Activated naive CD4-positive, alpha-beta T cell treated with Interleukin-2 at 50 U/mL for 16 hours (primary cell): ENCODE measurements around the gene PDE6D.

Experiments
- DNase-seq: peaks from one replicate; pipeline ENCODE4 v3.0.0-alpha.2; 2020

PDE6D gene

DNA sequence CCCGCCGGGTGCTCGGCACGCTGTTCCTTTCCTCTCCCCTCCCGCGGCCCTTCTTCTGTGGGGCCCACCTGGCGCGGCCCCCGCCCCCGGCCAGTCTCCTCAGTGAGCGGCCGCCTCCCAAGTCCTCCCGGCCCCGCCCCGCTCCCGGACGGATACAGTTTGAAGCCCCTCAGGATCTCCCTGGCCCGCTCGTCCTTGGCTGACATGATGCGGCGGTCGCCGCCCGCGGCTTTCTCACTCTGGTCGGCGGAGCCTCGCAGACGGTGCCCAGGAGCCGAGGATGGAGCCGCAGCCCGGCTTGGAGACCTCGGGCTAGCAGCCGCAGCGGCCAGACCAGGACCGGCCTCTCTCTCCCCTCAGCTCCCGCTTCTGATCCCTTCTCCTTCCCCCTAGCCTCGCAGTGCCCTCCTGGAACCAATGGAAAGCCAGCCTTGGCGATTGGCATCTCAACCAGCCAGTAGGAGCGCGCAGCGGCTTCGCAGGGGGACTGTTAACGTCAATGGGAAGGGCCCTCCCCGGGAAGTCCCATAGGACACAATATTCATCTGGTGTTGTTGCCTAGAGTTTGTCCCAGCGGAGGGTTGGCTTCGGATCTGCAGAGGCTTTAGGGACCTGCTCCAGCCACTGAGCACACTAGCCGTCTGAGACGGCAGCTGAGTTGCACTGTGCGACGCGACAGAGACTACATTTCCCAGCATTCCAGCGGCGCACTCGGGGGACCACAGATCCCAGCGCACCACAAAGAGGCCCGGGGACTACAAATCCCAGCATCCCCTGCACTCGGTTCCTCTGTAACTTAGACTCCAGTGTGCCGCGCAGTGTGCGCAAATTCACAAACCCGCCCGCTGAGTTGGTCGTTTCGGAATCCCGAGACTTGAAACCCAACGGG is at the start of gene PDE6D:
Gene PDE6D, minus strand, starts transcription at position 374 of the 889 bp plus-strand sequence. Its CDS starts 168 bp downstream, at position 206.
- peak; percentile 98 for DNase-seq

DNA sequence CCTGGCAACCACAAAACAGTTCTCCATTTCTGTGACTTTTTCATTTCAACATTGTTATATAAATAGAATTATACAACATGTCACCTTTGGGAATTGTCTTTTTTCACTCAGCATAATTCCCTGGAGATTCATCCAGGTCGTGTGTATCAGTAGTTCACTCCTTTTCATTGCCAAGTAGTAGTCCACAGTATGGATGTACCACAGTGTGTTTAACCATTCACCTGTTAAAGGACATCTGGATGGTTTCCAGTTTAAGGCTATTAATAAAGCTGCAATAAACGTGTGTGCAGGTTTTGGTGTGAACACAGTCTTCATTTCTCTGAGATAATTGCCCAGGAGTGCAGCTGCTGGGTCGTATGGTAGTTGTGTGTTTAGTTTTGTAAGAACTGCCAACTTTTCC is 40.8 kb upstream of the PDE6D start:
- no peak for DNase-seq

DNA sequence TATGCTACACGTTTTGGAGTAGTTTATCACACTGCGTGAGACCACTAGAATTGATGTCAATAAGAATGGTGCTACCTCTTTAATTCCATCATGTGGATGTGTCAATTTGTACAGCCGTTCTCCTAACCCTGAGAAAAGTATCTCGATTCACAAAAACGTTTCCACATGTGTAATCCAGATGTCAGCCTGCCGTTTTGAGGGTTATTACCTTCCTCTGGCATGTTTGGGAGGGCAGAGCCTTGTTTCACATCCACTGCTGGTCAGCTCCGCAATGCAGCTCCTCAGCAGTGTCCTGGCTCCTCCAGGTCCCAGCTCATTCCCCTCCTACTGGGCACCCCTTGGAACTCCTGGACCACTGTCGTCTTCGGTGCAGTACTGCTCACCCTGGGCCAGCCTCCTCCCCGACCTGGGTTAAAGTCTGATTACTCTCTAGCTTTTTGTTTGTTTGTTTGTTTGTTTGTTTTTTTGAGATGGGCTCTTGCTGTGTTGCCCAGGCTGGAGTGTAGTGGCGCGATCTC is 39.8 kb upstream of the PDE6D start:
- DNase-seq, result no peak

DNA sequence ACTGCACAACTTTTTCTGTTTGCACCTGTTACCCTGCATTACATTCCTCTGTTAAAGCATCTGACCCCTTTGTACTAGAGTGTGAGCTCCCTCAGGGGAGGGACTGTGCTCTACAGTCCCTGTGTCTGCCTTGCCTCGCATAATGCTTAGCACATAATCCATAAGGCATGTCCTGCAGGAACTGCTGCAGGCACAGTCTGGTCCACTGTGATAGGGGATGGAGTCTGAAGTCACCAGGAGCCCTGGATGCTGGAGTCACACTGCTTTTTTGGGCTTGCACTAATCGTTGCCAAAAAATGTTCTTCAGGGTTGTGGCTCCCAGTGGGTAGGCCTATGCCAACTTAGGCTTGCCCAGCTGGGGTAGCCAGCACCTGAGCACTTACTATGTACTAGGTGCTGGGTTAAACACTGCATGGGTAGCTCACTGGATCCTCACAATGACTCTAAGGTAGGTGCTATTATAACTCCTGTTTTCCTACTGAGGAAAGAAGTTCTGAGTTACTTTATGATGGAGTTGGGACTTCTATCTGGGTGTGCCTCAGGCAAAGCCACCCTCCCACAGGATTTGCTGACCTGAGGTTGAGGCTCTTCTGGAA is 38.5 kb upstream of the PDE6D start:
- no peak for DNase-seq

DNA sequence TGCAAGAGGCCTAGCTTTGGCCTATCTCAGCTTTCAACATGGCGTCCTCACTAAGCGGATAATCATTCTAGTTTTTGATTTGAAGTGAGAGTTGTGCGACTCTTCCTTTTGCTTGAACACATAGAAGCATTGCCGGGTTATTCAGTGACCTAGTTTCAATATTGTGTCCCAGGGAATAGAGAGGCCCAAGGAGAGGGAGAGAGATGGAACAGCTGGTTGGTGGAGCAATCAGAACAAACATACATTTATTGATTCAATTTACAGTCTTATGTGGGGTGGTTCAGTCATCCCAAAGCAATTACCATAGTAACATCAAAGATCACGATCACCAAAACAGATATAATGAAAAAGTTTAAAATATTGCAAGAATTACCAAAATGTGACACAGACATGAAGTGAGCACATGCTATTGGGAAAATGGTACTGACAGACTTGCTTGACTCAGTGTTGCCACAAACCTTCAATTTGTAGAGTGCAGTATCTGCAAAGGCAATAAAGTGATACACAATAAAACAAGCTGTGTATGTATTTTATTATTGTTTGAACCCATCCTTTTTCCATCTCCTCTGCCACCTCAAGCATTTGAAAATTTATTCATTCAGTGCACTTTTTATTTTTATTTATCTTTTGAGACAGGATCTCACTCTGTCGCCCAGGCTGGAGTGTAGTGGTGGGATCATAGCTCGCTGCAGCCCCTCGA is 35.4 kb upstream of the PDE6D start:
- no peak for DNase-seq

DNA sequence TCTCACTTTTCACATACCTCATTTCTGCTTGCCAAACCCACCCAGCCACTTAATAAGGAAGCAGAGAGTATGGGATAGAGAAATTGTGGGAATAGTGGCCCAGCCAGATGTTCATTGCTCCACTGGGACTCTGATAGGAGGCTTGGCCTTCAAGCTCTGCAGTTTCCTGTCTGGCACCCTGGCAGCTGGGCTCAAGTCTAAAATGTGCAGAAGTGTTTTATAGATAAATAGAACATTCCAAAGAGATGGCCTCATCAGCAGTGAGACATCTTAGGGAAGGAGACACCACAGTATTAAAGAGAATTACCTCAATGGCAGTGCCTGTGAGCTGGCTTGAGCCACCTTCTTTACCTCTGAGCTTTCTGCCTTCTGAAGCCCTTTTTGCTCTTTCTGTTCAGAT is 29.8 kb upstream of the PDE6D start:
- DNase-seq, result no peak

DNA sequence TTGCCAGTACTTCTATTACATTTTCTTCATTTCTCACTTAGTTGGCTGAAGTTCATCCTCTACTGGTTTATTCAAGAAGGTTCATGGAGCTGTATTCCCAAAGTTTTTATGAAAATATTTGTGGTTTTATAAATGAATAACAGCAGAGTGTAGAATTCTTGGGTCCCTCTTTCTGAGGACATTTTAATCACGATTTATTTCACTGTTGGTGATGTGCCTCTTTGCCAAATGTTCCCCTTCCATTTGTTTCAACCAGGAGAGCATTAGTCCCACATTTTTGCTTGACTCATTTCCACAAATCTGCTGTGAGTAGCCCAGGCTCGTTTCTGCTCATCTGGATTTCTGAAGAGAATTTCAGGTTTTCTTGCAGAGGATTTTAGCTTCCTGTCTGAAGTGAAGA is 25.9 kb upstream of the PDE6D start:
- no peak for DNase-seq

DNA sequence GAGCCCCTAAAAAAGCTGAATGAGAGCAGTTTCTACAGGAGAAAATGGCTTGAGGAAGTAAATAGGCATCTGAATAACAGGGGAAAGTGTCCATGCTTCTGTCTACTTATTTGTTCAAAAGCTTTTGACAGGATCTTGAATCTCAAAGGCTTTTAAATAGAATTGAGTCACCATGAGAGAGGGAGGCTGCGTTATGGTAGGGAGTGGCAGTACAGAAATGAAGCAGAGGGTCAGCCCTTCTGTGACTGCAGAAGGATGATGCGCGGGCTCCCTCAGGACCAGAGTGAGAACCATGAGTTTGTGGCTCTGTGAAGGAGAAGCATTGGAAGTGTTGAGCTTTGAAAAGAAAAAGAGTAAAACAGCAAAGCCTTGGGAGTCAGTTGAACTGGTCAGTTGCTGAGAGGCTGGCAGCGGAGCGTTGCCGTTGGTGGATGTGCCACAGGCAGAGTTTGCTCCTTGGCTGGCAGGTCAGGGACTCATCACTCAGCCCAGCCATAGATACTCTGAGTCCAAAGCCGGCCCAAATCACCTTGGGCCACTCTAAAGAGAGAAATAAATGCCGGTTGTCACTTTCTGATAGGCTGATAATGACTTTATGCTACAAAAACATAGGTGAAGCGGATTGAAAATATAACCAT is 22.5 kb upstream of the PDE6D start:
- no peak for DNase-seq

DNA sequence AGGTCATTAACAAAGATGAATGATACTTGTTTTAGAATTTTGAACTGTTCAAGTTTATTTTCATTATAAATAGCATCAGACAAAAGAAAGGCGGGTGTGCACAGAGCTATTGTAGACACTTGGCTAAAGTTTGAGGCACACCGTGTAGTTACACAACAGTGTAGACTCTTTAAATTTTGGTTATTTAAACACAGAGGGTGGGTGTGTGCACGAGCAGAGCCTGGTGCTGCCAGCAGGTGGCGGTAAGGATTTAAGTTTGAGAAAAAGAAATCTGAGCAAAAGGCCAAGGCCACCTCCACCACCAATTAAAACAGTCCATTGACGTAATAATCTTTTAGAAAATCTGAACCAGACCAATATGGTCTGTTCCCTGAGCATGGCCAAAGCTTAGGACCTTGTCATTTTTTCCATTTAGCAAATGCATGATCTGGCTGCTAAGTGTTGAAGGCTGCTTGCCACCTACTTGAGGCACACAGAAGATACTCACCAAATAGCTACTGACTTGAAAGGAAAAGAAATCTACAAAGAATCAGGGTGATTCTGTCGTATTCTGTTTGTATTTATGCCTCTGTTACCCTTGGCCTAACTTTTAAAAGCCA is 19.5 kb upstream of the PDE6D start:
- DNase-seq, result peak; percentile 47

DNA sequence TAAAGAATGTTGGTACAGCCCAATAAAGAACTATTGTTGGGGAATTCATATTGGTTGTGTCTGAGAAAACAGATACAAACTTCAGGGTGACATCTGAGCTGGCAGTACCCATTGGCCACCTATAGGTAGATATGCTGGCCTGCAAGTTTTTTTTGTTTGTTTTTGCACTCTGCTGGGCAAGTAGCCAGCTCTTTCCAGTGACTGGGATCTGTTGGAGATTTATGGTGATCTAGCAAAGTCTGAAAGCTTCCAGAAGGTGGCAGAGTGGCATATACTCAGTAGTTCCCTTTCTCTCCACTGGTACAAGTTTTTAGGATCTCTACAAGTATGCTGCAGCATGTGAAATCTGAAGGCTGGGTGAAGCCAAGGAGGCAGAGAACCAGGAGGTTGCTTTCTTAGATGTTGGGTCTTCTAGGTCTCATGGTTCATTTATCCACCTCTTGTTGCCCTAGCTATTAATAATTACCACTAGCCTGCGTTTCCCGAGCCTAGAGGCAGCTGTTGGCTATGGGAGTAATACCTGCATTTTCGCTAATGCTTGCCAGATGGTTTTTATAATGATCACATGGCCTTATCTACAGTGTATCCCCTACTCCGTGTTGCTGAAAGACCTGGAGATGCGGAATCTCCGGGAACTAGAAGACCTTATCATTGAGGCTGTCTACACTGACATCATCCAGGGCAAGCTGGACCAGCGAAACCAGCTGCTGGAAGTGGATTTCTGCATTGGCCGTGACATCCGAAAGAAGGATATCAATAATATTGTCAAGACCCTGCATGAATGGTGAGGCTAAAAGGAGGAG is 14.6 kb upstream of the PDE6D start:
- DNase-seq, result no peak

DNA sequence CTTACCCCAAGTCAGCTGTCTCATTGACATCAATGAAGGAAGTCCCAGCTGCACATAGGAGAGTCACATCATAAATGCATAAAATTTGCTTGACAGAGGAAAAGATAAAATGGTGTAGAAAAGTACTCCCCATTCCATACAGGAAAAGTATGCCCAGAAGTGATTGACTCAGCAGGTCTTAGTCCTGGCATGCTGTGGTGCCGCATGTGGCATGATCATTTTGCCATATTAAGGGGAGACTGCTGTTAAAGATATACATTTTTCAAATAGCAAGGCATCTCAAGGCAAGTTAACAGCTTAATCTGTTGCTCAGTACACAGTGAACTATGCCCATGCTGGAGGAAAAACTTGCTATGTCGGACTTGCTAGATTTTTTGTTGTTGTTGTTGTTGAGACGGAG is 13.3 kb upstream of the PDE6D start:
- no peak for DNase-seq

DNA sequence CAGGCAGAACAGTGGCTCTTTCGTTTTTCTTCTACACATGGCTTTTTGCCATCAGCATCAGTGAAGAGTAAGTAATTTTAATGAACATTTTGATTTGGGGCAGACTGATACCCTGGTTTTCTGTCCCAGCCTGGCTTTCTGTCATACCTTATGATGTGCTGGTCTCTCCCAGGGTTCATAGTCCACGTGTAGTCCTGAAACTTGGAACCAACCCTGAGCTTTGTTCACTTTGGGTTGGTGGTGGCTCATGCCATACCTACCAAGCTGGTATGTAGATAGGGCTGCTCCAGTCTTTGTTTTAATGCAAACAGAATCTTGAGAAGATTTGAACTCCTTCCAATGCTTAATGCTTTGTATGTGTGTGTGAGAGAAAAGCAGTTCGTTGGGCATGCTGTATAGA is 10.0 kb upstream of the PDE6D start:
- no peak for DNase-seq

DNA sequence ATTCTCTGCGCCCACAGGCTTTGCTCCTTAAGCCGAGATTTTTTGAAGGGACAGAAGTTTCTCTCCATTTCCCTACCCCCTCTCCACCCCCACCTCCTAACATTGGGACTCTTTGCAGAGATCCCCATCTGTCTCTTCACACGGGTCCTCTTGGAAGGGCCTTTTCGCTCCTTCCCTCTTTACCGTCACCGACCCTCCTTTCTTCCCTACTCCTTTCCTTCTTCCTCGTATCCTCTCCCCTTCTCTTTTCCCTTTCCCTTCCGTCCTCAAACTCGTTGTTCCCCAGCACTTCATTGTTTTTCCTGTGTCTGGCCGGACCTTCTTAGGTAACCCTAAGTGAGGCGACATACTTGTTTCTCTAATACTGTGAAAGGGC is 5.8 kb upstream of the PDE6D start:
- no peak for DNase-seq

DNA sequence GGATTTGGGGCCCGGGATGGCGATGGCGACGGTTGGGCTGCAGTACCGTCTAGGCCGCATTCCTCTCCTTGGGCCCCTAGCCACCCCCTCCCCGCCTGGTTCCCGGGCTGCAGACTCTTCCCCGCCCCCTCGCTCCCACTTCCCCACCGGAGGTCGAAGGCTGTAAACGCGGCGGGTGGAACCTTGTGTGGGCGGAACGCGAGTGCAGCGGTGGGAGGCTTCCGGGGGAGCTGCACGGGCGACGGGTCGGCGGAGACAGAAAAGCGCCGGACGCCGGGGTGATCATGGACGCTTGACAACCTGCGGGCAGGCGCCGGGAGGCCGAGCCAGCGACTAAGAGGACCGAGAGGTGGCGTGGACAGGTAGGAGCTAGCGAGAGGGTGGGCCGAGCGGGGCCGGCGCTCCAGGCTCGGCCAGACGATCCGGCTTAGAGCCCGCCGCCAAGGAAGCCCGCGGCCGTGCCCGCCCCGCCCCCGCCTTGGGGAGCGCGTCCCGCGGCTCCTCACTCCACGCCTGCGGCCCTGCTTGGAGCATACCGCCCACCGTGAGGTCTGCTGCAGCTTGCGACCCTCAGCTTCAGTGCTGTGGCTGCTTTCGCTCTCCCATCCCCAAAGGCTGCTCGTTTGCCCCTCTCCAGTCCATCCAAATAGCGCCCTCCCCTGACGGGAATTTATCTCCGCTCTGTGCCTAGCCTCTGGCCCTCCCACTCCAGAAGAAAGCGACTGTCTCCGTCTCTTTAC is 5.3 kb upstream of the PDE6D start, which contains the start of gene COPS7B:
Gene COPS7B, plus strand, starts transcription at position 269 of the 740 bp plus-strand sequence. CDS start 2,126 bp downstream, outside the sequence.
- peak; percentile 86 for DNase-seq

DNA sequence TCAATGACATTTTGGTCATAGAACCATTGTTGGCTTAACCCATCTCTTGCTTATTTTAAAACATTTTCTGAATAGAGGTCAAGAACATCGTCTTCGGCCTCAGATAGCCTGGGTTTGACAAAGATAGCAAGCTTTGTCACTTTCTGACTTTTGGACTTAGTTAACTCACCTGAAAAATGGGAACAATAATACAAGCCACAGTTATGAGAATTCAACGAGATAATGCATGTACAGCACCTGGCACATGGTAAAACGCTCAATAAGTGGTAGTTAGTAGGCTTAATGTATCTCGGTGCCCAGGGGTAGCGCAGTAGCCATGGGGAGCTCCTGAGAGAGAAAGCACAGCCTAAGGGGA is 4.7 kb upstream of the PDE6D start:
- no peak for DNase-seq

DNA sequence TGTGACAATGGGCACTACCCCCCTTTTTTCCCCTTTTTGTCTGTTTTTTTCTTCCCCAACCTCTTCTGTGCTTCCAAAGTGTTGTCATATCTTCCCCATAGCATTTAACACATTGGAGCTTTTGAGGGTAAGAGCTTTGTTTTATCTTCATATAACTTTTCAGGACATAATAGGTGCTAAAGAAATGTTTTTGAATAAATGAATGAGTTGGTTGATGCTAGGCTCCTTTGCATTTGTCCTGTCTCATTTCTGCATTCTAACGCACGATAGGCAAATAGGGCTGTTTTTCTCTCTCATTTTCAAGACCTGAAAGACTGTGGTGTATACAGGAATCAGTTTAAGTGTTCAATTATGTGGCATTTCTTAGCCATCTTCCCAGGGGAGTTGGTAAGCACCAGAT is 4.3 kb upstream of the PDE6D start:
- no peak for DNase-seq

DNA sequence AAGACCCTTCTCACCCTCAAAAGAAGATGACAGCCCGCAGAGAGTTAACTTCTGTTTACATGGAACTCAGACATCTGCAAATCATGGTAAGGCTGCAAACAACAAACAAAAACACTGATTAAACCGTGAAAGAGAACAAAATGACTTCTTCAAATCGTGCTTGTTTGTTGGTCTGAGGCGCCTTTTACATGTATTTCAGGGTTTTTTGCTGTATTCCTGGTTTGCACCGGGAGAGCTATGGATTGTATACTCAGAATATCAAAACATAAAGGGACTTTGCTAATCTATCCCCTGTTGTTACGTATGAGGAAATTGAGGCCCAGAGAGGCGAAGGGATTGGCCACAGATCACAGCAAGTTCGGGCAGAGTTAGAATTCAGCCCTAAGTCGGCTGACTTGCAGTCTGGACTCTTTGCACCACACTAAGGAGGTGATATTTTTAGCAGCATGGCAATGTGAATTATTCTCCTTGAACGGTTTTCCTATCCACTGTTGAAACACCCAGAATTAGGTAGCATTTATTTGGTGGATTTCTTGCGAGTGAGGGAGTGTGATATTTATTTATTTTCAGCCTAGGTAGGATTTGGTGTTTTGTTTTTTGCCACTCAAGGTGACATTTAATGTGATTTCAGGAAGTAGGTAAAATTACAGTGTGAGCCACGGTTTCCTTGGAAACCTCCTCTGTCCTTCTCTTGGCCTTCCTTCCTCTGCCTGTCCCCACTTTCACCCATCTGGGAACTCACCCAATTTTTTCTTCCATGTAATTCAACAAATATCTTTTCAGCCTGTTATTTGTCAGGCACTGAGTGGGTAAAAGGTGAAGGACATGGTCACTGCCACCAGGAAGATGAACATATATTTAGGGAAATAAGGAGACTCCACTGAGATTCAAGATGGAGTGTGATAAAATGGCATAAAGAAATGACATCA is 980 bp upstream of the PDE6D start:
- DNase-seq, result peak; percentile 11

DNA sequence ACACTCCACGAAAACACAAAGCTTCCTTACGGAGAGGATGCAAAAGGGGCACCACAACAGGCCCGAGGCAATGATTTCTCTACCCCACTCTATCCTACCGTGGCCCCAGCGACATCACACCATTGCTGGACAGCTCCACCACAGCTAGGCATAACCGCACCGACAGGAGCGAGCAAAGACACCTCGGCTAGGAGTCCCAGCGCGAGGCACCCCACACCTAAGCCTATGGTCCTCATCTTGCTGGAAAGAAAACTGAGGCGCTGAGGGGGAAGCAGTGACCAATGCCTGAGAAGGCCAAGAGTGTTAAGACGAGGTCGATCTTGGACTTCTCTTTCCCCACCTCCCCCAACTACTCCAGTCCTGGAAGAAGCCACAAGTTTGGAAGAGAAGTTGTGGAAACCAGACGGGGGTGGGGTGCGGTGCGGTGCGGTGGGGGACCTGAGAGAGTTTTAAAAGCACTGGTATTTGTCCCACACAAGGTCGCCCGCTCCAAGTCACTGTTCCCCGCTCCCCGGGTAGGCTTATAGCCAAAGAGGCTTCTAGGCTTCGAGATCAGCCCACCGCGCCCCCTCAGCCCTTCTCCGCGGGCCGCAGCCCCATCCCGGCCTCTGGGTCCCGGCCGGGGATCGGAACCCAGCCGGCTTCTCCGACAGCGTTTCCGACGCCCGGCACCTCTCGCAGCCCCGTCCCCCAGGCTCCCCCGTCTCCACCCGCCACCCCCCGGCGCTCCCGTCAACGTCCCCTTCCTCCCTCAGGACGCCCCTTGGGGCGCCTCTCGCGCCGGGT is 766 bp downstream of the PDE6D start:
- DNase-seq, result no peak
